Measurements from ENCODE around the gene ART3.
"Not testable (repeated sequence)": the region's sequence is repeated elsewhere in the genome, so short reads cannot be mapped to it uniquely, and the experiment has no call there.

ART3 gene

DNA sequence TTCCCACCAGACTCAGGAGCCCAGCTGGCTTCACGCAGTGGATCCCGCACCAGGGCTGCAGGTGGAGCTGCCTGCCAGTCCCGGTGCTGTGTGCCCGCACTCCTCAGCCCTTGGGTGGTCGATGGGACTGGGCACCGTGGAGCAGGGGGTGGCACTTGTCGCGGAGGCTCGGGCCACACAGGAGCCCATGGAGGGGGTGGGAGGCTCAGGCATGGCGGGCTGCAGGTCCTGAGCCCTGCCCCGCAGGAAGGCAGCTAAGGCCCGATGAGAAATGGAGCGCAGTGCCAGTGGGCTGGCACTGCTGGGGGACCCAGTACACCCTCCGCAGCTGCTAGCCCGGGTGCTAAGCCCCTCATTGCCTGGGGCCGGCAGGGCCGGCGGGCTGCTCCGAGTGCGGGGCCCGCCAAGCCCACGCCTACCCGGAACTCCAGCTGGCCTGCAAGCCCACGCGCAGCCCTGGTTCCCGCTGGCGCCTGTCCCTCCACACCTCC is 23.9 kb upstream of the ART3 start:
- H3K4me3 ChIP-seq (ENCODE audit: low read length): not testable (repeated sequence)

DNA sequence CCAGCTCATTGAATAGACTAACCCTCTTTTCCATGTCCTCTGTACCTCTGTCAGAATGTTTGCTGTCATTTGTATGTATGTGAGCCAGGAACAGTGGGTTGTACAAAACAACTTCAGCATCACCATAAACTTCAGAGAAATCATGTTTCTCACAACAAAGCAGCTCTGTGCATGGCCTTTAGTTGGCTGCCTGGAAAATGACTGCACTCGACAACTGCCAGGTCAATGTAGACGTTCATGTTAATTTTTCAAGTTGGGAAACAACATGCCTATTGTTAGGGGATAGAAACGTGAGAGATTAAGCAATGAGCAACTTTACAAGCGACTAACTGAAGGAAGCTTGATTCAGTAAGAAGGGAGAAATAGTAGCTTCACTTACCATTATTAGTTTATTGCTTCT is 20.8 kb upstream of the ART3 start:
- peak; percentile 16 for DNase-seq (ENCODE audit: low read depth)
- no peak overlapping the region for H3K4me3 ChIP-seq (ENCODE audit: low read length)
- TF ChIP-seq, protein P1, sequence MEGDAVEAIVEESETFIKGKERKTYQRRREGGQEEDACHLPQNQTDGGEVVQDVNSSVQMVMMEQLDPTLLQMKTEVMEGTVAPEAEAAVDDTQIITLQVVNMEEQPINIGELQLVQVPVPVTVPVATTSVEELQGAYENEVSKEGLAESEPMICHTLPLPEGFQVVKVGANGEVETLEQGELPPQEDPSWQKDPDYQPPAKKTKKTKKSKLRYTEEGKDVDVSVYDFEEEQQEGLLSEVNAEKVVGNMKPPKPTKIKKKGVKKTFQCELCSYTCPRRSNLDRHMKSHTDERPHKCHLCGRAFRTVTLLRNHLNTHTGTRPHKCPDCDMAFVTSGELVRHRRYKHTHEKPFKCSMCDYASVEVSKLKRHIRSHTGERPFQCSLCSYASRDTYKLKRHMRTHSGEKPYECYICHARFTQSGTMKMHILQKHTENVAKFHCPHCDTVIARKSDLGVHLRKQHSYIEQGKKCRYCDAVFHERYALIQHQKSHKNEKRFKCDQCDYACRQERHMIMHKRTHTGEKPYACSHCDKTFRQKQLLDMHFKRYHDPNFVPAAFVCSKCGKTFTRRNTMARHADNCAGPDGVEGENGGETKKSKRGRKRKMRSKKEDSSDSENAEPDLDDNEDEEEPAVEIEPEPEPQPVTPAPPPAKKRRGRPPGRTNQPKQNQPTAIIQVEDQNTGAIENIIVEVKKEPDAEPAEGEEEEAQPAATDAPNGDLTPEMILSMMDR (IDR thresholded peaks at IDR 0.05; ENCODE audit: insufficient read depth, low read depth, low read length, missing control alignments): no peak

More for the DNA sequence above, 23.9 kb upstream of the ART3 start:
- DNase-seq (ENCODE audit: low read depth): not testable (repeated sequence)

DNA sequence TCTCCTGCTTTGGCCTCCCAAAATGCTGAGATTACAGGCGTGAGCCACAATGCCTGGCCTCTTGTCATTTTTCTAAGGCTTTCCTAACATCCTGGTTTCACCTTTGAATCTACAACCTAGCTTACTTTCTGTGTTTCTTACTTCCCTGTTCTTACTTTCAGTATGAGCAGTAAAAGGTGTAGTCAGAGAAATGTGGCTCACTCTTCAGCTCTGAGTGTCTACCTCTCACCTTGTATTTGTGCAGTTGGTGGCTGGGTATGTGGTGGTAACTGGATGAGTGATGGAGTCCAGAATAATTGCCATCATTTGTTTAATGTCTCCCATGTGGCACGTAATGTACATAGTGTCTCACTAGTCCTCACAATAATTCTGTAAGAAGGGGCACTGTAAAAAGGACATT is 19.5 kb upstream of the ART3 start:
- TF ChIP-seq, protein P1 (IDR thresholded peaks at IDR 0.05; ENCODE audit: insufficient read depth, low read depth, low read length, missing control alignments): no peak
- H3K4me3 ChIP-seq (ENCODE audit: low read length): no peak overlapping the region
- DNase-seq (ENCODE audit: low read depth): peak; percentile 15

DNA sequence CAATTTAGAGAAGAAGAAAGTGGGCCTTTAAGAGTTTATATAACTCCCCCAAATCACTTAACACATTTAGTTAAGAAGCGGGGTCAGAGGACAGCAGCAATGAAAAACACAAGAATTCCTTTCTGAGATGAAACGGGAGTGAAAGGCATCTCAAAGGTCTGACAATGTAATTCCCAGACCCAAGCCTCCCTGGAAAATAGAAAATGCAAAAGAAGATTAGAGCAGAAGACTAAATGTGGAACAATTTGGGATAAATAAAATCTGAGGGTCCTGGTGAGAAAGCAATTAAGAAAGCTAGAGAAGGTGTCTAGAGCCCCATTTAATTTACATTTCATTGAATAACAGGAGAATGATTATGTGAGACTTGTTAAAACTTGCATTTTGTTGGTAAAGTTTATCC is 19.1 kb upstream of the ART3 start:
- H3K4me3 ChIP-seq (ENCODE audit: low read length): no peak overlapping the region
- no peak for DNase-seq (ENCODE audit: low read depth)
- TF ChIP-seq, protein P1 (IDR thresholded peaks at IDR 0.05; ENCODE audit: insufficient read depth, low read depth, low read length, missing control alignments): no peak

DNA sequence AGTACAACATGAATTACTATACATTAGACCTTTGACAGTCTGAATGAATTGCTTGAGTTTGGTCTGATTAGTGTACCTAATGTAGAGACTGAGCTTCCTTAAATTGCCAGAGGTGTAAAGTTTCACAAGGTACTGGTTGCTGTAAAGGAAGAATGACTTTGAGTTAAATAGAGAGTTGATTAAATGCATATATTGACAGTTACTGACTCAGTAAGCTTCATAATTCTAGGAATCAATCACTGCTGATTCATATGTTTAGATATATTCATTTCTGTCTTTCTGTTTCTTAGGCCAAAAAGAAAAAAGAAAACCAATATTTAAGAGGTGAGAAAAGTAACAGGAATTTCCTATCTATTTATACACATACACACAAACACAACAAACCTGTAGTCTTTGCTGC is 16.2 kb upstream of the ART3 start:
- TF ChIP-seq, protein P1 (IDR thresholded peaks at IDR 0.05; ENCODE audit: insufficient read depth, low read depth, low read length, missing control alignments): no peak
- DNase-seq (ENCODE audit: low read depth): no peak
- no peak overlapping the region for H3K4me3 ChIP-seq (ENCODE audit: low read length)

DNA sequence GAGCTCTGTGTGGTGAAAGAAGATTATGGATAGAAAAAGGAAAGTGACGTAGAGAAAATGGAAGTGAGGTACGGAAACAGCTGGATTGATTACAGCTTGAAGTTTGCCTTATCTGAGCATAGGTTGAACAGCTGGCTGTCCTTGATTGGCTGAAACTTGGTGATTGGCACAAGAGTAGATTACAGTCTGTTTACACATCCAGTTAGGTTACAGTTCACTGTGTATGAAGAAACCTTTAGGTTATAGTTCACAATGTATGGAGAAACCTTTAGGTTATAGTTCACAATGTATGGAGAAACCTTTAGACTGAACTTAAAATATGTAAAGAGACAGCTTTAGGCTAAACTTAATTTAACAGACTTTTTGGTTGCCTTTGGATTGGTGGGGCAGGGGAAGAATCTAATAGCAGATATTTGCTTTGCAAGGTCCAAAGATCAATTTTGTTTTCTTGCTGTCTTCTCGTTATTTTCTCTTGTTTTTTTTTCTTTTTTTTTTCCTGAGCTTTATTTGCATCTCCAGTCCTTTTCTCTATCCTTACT is 15.6 kb upstream of the ART3 start:
- no peak overlapping the region for H3K4me3 ChIP-seq (ENCODE audit: low read length)
- TF ChIP-seq, protein P1 (IDR thresholded peaks at IDR 0.05; ENCODE audit: insufficient read depth, low read depth, low read length, missing control alignments): no peak
- DNase-seq (ENCODE audit: low read depth): peak; percentile 24

DNA sequence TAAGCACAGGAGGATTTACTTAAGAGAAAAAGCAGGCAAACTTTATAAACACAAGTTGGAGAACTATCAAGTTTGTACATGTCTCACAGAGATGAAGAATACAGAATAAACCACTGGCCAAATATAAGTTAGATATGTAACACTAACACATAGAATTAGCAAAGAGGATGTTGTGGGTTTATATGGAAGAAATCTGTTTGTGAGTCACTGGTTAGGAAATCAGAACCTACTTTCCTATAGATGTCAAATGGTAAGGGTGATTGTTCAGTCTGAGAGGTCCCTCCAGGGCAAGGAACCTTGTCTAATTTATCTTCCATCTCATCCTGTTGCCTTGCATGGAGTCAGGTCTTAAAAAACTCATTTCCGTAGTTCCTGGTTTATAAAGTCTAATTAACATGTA is 14.8 kb upstream of the ART3 start:
- H3K4me3 ChIP-seq (ENCODE audit: low read length): no peak overlapping the region
- TF ChIP-seq, protein P1 (IDR thresholded peaks at IDR 0.05; ENCODE audit: insufficient read depth, low read depth, low read length, missing control alignments): no peak
- DNase-seq (ENCODE audit: low read depth): peak; percentile 91
